ENCODE measurements around the gene BRSK2. TPM values are rescaled to one million over a fixed set of nuclear protein-coding genes. Genes with fewer than 3 reads are reported as not detected.

The BRSK2 gene
- total RNA-seq, 3 donors from 2014 or later (not counting 1 experiment from before 2014, with no cell fraction given): 0.11 to 0.14 TPM; not detected in 1

GRCh38 chr11:1401171-1401445 lies 11.4 kb downstream of the BRSK2 start:
- Mint-ChIP-seq H3K9me3 (no peaks in the 10 kb centered on the region), H3K4me3 (no peak overlapping the region), H3K27ac (no peak overlapping the region), H3K27me3 (ENCODE audit: low read depth in 2 of 2) (no peaks in the 10 kb centered on the region), H3K36me3 (no peaks in the 10 kb centered on the region), H3K4me1 (no peaks in the 10 kb centered on the region)
- Histone ChIP-seq H3K9me3 (ENCODE audit: control insufficient read depth, insufficient read depth, low read length) (no peaks in the 10 kb centered on the region), H3K27me3 (ENCODE audit: control insufficient read depth, insufficient read depth, low read length) (no peaks in the 10 kb centered on the region), H3K36me3 (ENCODE audit: control insufficient read depth, insufficient read depth, low read length) (no peaks in the 10 kb centered on the region), H3K4me1 (ENCODE audit: control insufficient read depth, insufficient read depth, low read length) (no peaks in the 10 kb centered on the region), H3K27ac (ENCODE audit: low read length) (no peak overlapping the region), H3K4me3 (ENCODE audit: low read length) (no peak overlapping the region)
- WGBS (ENCODE audit: insufficient coverage): 83% methylated on average over 11 of the region's 11 CpGs
- TF ChIP-seq CTCF (IDR thresholded peaks at IDR 0.05): no peak
- no peak for DNase-seq
- intact Hi-C loops (cut with micrococcal nuclease): no loop called here
- ATAC-seq: no peak

GRCh38 chr11:1401656-1402221 lies 12.0 kb downstream of the BRSK2 start:
- no peak for TF ChIP-seq CTCF (IDR thresholded peaks at IDR 0.05)
- ATAC-seq: peak in 2 of 3 donors; percentile 64 to 72
- Mint-ChIP-seq H3K36me3 (no peaks in the 10 kb centered on the region), H3K27me3 (ENCODE audit: low read depth in 2 of 2) (no peaks in the 10 kb centered on the region), H3K4me3 (no peak overlapping the region), H3K9me3 (no peaks in the 10 kb centered on the region), H3K27ac (no peak overlapping the region), H3K4me1 (no peaks in the 10 kb centered on the region)
- intact Hi-C loops (cut with micrococcal nuclease): no loop called here
- peak; percentile 46 to 68 for DNase-seq
- Histone ChIP-seq H3K27me3 (ENCODE audit: control insufficient read depth, insufficient read depth, low read length) (no peaks in the 10 kb centered on the region), H3K36me3 (ENCODE audit: control insufficient read depth, insufficient read depth, low read length) (no peaks in the 10 kb centered on the region), H3K4me1 (ENCODE audit: control insufficient read depth, insufficient read depth, low read length) (no peaks in the 10 kb centered on the region), H3K9me3 (ENCODE audit: control insufficient read depth, insufficient read depth, low read length) (no peaks in the 10 kb centered on the region), H3K4me3 (ENCODE audit: low read length) (no peak overlapping the region), H3K27ac (ENCODE audit: low read length) (no peak overlapping the region)
- 35% methylated on average over 23 of the region's 23 CpGs for WGBS (ENCODE audit: insufficient coverage)

GRCh38 chr11:1402355-1403077 lies 12.8 kb downstream of the BRSK2 start:
- ATAC-seq (no peak), DNase-seq (no peak)
- intact Hi-C loops (cut with micrococcal nuclease): no loop called here
- Mint-ChIP-seq H3K4me3 (no peak overlapping the region), H3K27me3 (ENCODE audit: low read depth in 2 of 2) (no peaks in the 10 kb centered on the region), H3K27ac (no peak overlapping the region), H3K9me3 (no peaks in the 10 kb centered on the region), H3K36me3 (no peaks in the 10 kb centered on the region), H3K4me1 (no peaks in the 10 kb centered on the region)
- 77% methylated on average over 23 of the region's 23 CpGs for WGBS (ENCODE audit: insufficient coverage)
- Histone ChIP-seq H3K27ac (ENCODE audit: low read length) (no peak overlapping the region), H3K4me1 (ENCODE audit: control insufficient read depth, insufficient read depth, low read length) (no peaks in the 10 kb centered on the region), H3K27me3 (ENCODE audit: control insufficient read depth, insufficient read depth, low read length) (no peaks in the 10 kb centered on the region), H3K9me3 (ENCODE audit: control insufficient read depth, insufficient read depth, low read length) (no peaks in the 10 kb centered on the region), H3K4me3 (ENCODE audit: low read length) (no peak overlapping the region), H3K36me3 (ENCODE audit: control insufficient read depth, insufficient read depth, low read length) (no peaks in the 10 kb centered on the region)
- TF ChIP-seq CTCF (IDR thresholded peaks at IDR 0.05): no peak

Measured in natural killer cell (primary cell).